Progenitor cell of endocrine pancreas (in vitro differentiated cells): ENCODE measurements around the gene CFAP57. TPM values are rescaled to one million over a fixed set of nuclear protein-coding genes. Genes with fewer than 3 reads are reported as not detected.

Source experiments
- DNase-seq: peaks from one replicate; pipeline ENCODE4 v3.0.0; 2021; ENCODE audit warnings: low spot score; ENCODE audit not compliant: unreplicated experiment
- H3K27ac Mint-ChIP-seq: 2 replicates; pipeline ENCODE4 v1.8.0; 2021; ENCODE audit warnings: mild to moderate bottlenecking, moderate library complexity, mixed read lengths
- H3K27me3 Mint-ChIP-seq: 2 replicates; pipeline ENCODE4 v1.8.0; 2021; ENCODE audit warnings: mixed read lengths
- H3K36me3 Mint-ChIP-seq: 2 replicates; pipeline ENCODE4 v1.8.0; 2022; ENCODE audit warnings: mixed read lengths; ENCODE audit not compliant: insufficient read depth
- H3K4me1 Mint-ChIP-seq: 2 replicates; pipeline ENCODE4 v1.8.0; 2021; ENCODE audit warnings: low read depth, mixed read lengths
- H3K4me3 Mint-ChIP-seq: 2 replicates; pipeline ENCODE4 v1.8.0; 2021; ENCODE audit warnings: low read depth, mild to moderate bottlenecking, moderate library complexity, mixed read lengths
- H3K9me3 Mint-ChIP-seq: 2 replicates; pipeline ENCODE4 v1.8.0; 2021; ENCODE audit warnings: low read depth, mixed read lengths
- total RNA-seq: library from RNA; stranded (reverse); gene quantifications from 2 replicates; pipeline ENCODE4 v1.2.1, GENCODE V29; 2021
- TF ChIP-seq, protein P1 (sequence below): fragments of 200-600 bp; sonication (generic); IDR thresholded peaks from one replicate; pipeline ENCODE4 v1.5.0; 2021; ENCODE audit warnings: antibody characterized with exemption, mild to moderate bottlenecking; ENCODE audit not compliant: unreplicated experiment

The CFAP57 gene
- total RNA-seq, 1 donor from 2014 or later, result 2.2 TPM

DNA sequence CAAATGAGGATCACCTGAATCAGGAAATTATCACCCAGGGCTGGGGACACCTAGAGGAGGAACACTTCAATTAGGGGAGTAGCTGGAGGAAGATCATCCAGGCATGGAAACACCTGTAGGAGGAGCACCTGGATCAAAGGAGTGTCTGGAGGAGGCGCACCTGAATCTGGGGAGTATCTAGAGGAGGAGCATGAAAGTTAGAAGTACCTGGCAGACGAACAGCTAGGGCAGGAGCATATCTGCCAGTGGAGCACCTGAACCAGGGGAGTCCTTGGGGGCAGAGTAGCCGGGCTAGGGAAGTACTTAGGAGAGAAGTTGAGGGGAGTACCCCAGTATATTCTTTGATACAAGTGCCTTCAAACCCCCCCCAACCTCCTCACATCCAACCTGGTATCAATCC lies 111.9 kb downstream of the CFAP57 start:
- Mint-ChIP-seq H3K4me1 (peaks cover 39% of the 10 kb centered on the region), H3K9me3 (no peaks in the 10 kb centered on the region), H3K36me3 (peaks cover 17% of the 10 kb centered on the region), H3K27ac (peak overlapping the region; percentile 98), H3K27me3 (no peaks in the 10 kb centered on the region), H3K4me3 (peak overlapping the region; percentile 91)
- TF ChIP-seq, protein P1, sequence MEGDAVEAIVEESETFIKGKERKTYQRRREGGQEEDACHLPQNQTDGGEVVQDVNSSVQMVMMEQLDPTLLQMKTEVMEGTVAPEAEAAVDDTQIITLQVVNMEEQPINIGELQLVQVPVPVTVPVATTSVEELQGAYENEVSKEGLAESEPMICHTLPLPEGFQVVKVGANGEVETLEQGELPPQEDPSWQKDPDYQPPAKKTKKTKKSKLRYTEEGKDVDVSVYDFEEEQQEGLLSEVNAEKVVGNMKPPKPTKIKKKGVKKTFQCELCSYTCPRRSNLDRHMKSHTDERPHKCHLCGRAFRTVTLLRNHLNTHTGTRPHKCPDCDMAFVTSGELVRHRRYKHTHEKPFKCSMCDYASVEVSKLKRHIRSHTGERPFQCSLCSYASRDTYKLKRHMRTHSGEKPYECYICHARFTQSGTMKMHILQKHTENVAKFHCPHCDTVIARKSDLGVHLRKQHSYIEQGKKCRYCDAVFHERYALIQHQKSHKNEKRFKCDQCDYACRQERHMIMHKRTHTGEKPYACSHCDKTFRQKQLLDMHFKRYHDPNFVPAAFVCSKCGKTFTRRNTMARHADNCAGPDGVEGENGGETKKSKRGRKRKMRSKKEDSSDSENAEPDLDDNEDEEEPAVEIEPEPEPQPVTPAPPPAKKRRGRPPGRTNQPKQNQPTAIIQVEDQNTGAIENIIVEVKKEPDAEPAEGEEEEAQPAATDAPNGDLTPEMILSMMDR, result no peak
- no peak for DNase-seq

DNA sequence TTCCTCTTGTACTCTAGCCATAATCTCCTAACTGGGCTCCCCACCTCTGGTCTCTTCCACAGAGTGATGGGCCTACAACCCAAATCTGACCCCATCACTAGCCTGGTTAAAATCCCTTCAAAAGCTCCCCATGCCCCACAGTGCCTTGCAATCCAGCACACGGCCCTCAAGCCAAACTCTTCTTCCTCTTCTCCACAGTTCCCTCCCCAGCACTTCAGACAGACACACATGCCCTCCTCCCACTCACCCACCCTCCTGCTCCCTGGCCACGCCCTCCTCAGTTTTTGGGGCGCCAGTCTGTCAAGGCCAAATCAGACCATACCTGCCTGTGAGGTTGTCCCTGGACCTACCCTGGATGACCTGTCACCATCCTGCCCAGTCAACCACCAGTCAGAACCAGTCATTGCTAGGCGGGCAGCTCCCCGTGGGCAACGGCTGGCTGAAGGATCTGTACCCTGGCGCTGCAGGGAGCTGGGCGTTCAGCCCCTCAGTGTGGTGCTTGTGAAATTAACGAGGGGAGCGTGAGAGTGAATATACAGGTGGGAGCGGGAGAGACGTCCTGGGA lies 112.5 kb downstream of the CFAP57 start:
- no peak for DNase-seq
- Mint-ChIP-seq H3K4me1 (peaks cover 39% of the 10 kb centered on the region), H3K36me3 (peaks cover 17% of the 10 kb centered on the region), H3K27ac (peak overlapping the region; percentile 98), H3K4me3 (peak overlapping the region; percentile 91), H3K27me3 (no peaks in the 10 kb centered on the region), H3K9me3 (no peaks in the 10 kb centered on the region)
- TF ChIP-seq, protein P1, result no peak

DNA sequence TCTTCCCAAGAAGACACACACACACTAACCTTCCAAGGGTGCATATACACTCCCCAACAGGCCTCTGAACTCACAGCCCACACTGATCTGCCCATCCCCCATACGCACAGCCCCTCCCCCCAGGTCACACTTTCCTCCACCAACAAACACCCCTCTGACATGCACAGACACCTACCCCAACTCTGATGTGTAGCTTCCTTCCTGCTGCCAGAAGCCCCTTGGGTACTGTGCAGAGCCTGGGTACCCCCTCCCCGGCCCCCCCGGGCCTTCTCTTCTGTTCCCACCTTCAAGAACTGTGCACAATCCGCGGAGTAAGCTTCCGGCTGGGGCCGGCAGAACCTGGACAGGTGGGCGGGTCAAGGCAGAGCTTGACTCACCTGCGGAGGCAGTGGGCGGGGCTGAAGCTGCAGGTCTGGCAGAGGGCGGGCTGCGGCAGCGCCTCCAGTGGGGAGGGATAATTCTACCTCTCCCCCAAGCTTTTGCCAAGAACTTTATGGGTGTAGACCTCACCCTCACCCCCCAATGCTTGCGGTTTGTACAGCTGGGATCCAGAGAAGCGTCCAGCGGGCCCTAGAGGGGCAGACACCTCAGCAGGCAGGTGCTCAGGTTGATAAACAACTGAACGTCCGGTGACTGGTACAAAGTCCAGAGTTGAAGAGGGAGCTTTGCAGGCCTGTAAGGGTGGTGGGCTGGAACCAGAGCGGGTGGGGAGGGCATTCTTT lies 113.3 kb downstream of the CFAP57 start, which contains the start of gene C1orf210:
TSS of gene C1orf210 (minus strand) at position 313 of the 722 bp plus-strand sequence. CDS start 2,311 bp downstream, outside the sequence.
- DNase-seq, result peak; percentile 90
- peaks cover 39% of the 10 kb centered on the region for H3K4me1 Mint-ChIP-seq
- peak within 1 kb of the TSS; percentile 91 for H3K4me3 Mint-ChIP-seq
- TF ChIP-seq, protein P1, result peak; percentile 60
- peaks cover 10% of the 10 kb centered on the region for H3K36me3 Mint-ChIP-seq
- H3K27me3 Mint-ChIP-seq, result no peaks in the 10 kb centered on the region
- peak within 1 kb of the TSS; percentile 98 for H3K27ac Mint-ChIP-seq
- no peaks in the 10 kb centered on the region for H3K9me3 Mint-ChIP-seq

DNA sequence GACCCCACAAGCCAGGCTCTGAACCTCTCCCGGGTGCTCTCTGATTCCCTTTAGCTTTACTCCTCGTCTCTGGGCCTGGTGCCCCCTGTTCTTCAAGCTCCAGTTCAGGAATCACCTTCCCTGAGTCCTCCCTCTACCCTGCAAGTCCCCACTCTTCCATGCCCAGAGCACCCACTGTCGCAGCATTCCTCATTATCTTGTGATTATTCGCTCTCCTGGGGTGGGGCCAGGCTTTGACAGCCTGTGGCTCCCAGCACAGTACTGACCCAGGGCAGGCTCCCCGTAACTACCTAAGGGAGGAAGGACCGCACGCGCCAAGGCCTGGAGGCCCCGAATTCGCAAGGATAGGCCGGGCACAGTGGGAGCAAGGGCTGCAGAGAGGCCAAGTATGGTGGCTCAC lies 114.0 kb downstream of the CFAP57 start:
- H3K4me1 Mint-ChIP-seq, result peaks cover 39% of the 10 kb centered on the region
- H3K9me3 Mint-ChIP-seq, result no peaks in the 10 kb centered on the region
- peak overlapping the region; percentile 91 for H3K4me3 Mint-ChIP-seq
- TF ChIP-seq, protein P1, result no peak
- peak overlapping the region; percentile 98 for H3K27ac Mint-ChIP-seq
- H3K27me3 Mint-ChIP-seq, result no peaks in the 10 kb centered on the region
- DNase-seq, result no peak
- H3K36me3 Mint-ChIP-seq, result peaks cover 6% of the 10 kb centered on the region

DNA sequence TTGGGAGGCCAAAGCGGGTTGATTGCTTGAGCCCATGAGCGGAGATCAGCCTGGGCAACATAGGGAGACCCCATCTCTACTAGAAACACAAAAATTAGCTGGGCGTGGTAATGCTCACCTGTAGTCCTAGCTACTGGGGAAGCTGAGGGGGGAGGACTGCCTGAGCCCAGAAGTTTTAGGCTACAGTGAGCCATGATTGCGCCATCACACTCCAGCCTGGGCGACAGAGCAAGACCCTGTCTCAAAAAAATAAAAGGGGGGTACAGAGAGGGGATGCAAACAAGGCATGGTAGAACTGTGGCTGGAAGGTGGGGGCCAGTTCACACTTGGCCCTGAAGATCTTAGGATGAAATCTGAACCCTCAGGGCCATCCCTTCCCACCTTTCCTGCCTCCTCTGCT lies 114.4 kb downstream of the CFAP57 start:
- Mint-ChIP-seq H3K4me1 (peaks cover 39% of the 10 kb centered on the region), H3K4me3 (peak overlapping the region; percentile 91)
- TF ChIP-seq, protein P1, result no peak

More for the DNA sequence above, 114.4 kb downstream of the CFAP57 start:
- DNase-seq, result no peak
- H3K36me3 Mint-ChIP-seq, result peaks cover 4% of the 10 kb centered on the region
- no peaks in the 10 kb centered on the region for H3K27me3 Mint-ChIP-seq
- peak overlapping the region; percentile 98 for H3K27ac Mint-ChIP-seq
- no peaks in the 10 kb centered on the region for H3K9me3 Mint-ChIP-seq
